CMK (cell line): ENCODE results near the gene ST6GALNAC4.
"Not testable (repeated sequence)": the region's sequence is repeated elsewhere in the genome, so short reads cannot be mapped to it uniquely, and the experiment has no call there.

ENCODE experiments used
- DNase-seq: peaks from one replicate; pipeline ENCODE4 v3.0.0-alpha.2; 2010; ENCODE audit warnings: low read depth

Gene ST6GALNAC4

GRCh38 chr9:127885508-127886281 is 31.1 kb downstream of the ST6GALNAC4 start:
- DNase-seq: no peak

DNA sequence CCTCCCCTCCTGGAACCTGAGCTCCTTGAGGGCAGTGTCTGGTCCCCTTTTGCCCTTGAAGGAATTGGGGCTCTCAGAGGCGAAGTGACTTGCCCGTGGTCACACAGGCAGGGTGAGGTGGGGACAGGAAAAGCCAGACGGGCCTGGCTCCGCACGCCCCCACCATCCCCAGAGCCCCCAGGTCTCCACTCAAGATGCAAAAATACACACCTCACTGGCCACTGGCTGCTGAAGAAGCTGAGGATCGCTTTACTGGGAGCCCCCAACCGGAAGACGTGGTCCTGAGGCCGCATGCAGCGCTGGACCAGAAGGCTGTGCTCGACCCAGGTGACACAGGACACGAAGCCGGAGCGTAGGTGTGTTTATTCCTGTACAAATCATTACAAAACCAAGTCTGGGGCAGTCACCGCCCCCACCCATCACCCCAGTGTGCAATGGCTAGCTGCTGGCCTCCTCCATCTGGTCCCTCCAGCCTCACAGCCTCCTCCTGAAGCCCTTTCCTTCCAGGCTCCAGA is 31.8 kb downstream of the ST6GALNAC4 start:
- DNase-seq: no peak

DNA sequence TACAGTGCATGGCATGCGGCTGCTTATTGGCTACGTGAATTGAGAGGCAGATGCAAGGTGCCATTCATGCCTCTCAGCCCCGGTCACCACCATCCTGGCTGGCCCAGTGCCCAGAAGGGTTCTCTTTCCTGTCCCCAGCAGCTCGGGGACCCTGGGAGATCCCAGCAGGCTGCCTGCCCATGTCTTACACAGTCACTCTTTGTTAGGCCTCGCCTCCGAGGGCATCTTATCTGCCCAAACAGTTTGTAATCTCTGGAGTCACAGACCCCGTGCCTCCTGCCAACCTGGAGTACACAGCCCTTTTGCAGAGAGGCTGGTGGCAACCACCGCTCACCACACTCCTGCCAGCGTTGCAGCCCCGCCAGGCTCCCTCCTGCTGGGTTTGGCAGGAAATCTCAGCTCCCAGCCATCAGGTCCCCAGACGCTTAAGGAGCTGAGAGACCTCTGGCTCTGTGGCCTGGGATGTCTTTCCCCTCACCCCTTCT is 32.4 kb downstream of the ST6GALNAC4 start:
- DNase-seq: no peak

- no peak for DNase-seq
Measured at GRCh38 chr9:127883959-127884358, 32.9 kb downstream of the ST6GALNAC4 start.

GRCh38 chr9:127881715-127882114 is 35.1 kb downstream of the ST6GALNAC4 start:
- DNase-seq: not testable (repeated sequence)

- DNase-seq: no peak
Measured at GRCh38 chr9:127880143-127880542, 36.7 kb downstream of the ST6GALNAC4 start.

DNA sequence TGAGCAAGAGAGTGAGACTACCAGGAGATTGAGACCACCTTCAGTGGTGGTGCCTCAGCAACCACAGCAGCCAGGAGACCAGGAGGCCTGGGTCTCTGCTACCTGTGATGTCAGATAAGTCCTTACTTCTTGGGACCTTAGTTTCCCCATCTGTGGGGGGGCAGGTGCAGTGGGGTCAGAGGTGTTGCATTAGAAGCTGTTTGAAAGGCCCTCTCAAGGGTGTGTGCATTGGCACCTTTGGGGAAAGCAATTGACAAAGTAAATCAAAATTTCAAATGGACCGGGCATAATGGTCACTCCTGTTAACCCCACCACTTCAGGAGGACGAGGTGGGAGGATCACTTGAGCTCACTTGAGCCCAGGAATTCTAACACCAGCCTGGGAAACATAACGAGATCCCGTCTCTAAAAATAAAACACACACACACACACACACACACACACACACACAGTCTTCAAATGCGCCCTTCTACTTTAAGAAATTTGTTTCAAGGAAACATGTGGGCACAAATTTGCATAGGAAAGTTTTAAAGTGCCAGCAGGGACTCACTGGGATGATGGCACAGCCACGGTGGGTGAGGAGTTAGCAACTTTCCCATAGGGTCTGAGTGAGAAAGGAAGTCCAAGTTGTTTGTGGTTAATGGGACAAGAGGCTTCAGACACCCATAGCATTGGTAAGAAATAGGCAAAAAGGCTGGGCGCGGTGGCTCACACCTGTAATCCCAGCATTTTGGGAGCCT is 38.0 kb downstream of the ST6GALNAC4 start:
- no peak for DNase-seq

GRCh38 chr9:127878001-127878651 is 38.7 kb downstream of the ST6GALNAC4 start:
- DNase-seq: no peak

DNA sequence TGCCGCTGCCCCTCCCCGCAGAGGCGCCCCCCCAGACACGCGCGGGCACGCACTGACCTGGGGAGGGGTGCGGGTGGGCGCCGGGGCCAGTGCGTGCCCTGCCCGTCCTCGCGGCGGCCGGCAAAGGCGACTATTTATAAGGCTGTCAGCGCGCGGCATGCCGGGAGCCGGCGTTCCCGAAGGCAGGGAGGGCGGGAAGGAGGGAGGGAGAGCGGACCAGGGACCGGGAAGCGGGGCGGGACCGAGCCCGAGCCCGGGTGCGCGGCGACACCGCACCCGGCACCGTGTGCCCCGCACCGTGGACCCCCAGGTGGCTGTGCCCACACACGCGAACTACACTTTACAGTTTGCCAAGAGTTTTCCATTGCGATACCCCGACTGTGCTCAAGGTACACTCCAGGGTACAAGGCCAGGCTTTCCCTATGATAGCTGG is 39.3 kb downstream of the ST6GALNAC4 start, which contains the start of gene AK1:
TSS of gene AK1 (minus strand) at position 110 of the 433 bp plus-strand sequence. CDS start 3,058 bp downstream, outside the sequence.
- DNase-seq: no peak

GRCh38 chr9:127876764-127877562 is 39.9 kb downstream of the ST6GALNAC4 start:
- no peak for DNase-seq

DNA sequence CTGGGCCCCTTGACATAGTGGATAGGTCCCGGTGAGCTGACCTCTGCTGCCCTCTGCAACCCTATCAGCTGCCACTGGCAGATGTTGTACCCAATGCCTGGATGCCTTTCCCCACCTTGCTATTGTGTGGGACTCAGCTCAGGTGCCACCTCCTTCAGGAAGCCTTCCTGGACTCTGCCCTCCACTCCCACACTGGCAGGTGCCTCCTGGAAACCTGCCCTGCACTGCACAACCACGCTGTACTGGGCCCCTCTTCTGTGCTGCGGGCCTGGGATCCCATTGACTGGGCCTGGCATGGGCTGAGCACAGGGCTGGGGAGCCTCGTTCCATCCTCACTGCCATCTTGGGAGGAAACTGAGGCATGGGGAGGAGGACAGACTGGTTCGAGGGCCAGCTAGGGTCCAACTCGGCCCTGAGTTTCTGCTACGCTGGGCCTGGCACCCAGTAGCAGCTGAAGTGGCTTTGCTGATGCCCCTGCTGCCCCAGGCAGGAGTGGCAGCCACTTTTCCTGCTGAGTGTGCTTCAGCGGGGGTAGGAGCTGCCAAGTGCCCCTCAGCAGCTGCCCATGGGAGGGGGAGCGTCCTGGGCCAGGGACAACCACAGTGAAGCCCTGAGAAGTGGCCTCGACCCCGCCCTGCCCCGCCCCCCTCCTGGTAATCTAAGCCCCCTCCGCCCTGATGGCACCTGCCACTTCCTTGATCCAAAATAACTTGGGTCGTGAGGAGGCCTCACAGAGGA is 40.6 kb downstream of the ST6GALNAC4 start:
- DNase-seq: no peak

DNA sequence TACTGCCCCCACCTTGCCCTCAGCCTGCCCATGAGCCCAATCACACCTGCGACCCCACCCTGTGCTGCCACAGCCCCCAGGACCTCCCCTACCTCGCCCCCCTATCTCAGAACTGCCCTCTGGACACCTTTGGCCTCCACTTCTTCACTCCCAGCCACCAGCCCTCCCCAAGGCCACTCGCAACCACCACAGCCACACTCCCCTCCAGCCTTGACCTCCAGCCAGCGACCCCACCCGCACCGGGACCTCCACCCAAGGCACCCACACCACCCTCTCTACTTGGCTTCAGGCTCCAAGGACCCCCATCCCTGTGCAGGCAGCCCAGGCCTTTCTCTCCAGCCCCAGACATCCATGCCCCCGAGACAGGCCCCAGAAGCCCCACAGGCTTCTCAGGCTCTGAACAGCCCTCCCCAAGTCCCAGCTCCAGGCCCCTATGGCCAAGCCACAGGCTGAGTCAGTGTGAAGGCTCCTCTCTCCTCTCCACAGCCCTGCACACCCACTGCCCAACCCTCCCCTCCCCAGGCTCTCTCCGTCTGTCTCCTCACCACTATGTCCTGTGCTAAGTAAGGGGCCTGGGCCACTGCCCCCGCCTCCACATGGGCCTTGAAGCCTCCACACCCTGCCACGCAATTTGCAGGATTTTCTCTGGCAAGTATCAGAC is 41.4 kb downstream of the ST6GALNAC4 start:
- no peak for DNase-seq

DNA sequence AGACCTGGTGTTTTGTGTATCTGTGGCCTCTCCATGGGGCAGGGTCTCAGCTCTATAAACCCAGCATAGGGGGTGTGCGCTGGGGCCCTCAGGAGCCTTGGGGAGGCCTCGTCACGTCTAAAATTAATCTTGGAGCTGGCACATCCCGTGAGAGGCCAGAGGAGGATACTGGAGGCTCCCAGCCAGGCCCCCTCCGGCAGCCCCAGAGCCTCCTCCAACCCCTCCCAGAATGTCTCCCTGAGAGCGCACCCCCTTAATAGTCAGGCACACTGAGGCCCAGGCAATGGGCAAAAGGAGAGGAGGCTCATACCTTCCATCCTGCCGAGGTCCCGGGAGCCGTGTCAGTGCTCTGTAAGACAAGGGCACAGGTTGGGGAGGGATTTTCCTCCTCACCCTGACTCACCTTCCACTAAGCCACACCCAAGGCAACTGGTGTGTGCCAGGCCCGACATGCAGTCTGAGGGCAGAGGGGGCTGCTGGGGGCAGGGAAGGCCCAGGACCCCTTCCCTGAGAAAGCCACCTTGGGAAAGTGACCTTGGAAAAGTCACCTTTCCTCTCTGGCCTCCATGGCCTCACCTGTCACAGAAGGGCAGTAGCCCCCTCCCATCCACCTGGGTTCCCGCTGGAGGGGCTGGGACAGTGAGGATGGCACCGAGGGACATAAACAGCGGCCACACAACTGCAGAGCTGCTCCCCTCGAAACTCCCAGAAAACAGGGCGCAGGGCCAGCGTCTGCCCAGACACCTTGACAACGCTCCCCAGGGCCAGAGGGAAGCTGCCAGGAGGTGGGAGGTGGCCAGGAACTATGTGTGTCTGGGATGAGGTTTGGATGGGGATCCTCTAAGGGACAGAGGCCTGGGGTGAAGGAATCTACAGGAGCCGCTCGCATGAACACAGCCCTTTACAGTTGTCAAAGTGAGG is 42.3 kb downstream of the ST6GALNAC4 start:
- DNase-seq: no peak

- no peak for DNase-seq
Measured at GRCh38 chr9:127873886-127874285, 43.0 kb downstream of the ST6GALNAC4 start.

- no peak for DNase-seq
Measured at GRCh38 chr9:127873223-127873691, 43.6 kb downstream of the ST6GALNAC4 start.

DNA sequence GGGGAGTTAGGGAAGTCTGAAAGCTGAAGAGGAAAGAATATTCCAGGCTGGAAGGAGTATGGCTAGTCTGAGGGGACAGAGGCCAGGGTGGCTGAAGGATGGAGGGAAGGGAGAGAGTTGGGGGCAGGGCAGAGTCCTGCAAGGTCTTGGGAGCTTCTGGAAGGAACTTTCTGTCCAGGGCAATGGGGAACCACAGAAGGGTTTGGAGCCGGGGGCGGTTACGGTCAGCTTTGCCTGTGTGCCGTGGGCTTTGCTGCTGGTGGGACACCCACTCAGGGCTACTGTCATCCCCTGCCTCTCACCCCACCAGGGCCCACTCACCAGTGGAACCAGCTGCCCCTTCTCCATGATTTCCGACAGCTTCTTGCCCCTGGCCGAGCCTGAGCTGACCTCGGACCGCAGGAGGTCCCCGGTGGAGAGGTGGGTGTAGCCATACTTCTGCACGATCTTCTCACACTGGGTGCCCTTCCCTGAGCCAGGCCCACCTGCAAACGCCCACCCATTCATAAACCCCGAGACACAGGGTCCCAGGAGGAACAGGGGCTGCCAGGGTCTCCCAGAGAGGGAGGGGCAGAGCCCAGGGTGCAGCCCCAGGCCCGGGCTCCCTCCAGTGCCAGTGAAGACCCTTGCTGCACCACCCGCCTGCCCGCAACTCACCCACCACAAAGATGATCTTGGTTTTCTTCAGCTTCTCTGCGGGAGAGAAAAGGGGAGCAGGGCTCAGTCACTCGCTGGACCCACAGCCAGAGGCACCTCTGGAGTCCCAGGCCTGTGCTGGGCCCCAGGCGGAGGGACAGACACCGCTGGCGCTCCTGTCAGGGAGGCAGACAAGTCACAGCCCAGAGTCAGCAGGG is 44.2 kb downstream of the ST6GALNAC4 start:
- DNase-seq: no peak

DNA sequence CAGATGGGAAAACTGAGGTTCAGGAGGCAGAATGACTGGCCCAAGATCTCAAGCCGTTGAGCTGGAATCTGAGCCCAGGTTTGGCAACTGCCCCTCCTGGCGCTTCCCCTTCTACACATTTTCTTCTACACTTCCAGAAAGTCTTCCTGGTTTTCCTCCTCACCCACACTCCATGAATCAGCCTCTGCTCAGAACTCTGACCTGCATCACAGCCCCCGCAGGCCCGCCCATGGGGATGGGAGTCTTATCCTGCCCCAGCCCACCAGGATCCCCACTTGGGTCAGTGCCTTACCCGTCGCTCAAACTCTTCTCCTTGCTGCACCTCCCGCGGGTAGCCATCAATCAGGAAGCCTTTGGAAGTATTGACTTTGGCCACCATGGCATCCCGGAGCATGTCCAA is 45.3 kb downstream of the ST6GALNAC4 start:
- DNase-seq: no peak

- no peak for DNase-seq
Measured at GRCh38 chr9:127870887-127871286, 46.0 kb downstream of the ST6GALNAC4 start.
